IMR-90 (cell line): ENCODE results near the gene C1QTNF12. TPM values are rescaled to one million over a fixed set of nuclear protein-coding genes. Genes with fewer than 3 reads are reported as not detected.

Experiments used
- ATAC-seq: fragments of 200-7000 bp; cut with Tn5 transposase; 2 replicates; pipeline ENCODE4 v1.9.1; 2020; ENCODE audit warnings: low read depth, mild to moderate bottlenecking, moderate library complexity
- BruUV-seq: library from RNA; stranded (reverse); fragments of 400-500 nt; replicated peaks from 2 replicates; lab custom pipeline; 2021; lab: Mats Ljungman, UMichigan
- CTCF ChIA-PET: fragments of 300-600 bp; formaldehyde crosslinking; extraction: SDS; loops from one replicate; lab custom pipeline; 2021; ENCODE audit warnings: antibody characterized with exemption; lab: Yijun Ruan, JAX
- POLR2A ChIA-PET: fragments of 300-600 bp; sonication (Branson Sonifier 250); formaldehyde crosslinking; loops from one replicate; lab custom pipeline; 2022; ENCODE audit warnings: antibody characterized with exemption; ENCODE audit not compliant: unreplicated experiment; lab: Charles Lee
- DNase-seq: peaks from one replicate; pipeline ENCODE4 v3.0.0; 2013
- H2AFZ ChIP-seq: replicated peaks from 2 replicates; pipeline ENCODE3; 2013; ENCODE audit warnings: low read length, mild to moderate bottlenecking; ENCODE audit not compliant: poor library complexity
- H2AK5ac ChIP-seq: 2 replicates; pipeline ENCODE4 v1.6.1; 2013; ENCODE audit warnings: low read depth, low read length, inconsistent platforms
- H2AK9ac ChIP-seq: replicated peaks from 2 replicates; pipeline ENCODE3; 2013; ENCODE audit warnings: mild to moderate bottlenecking, low read depth, low read length, moderate library complexity; ENCODE audit not compliant: poor library complexity
- H2BK120ac ChIP-seq: 2 replicates; pipeline ENCODE4 v1.6.1; 2013; ENCODE audit warnings: low read depth, low read length, inconsistent platforms
- H2BK15ac ChIP-seq: 3 replicates; pipeline ENCODE4 v1.6.1; 2013; ENCODE audit warnings: low read depth, low read length, inconsistent platforms
- H2BK20ac ChIP-seq: 2 replicates; pipeline ENCODE4 v1.6.1; 2013; ENCODE audit warnings: low read depth, mild to moderate bottlenecking, inconsistent platforms, low read length, moderate library complexity
- H2BK5ac ChIP-seq: 2 replicates; pipeline ENCODE4 v1.6.1; 2013; ENCODE audit warnings: mild to moderate bottlenecking, low read depth, low read length, inconsistent platforms; ENCODE audit not compliant: poor library complexity, severe bottlenecking
- H3K14ac ChIP-seq: replicated peaks from 2 replicates; pipeline ENCODE4 v1.6.1; 2013; ENCODE audit warnings: low read depth, low read length, inconsistent platforms
- H3K18ac ChIP-seq: 2 replicates; pipeline ENCODE4 v1.6.1; 2013; ENCODE audit warnings: low read depth, low read length, control low read depth
- H3K23ac ChIP-seq: 2 replicates; pipeline ENCODE4 v1.6.1; 2013; ENCODE audit warnings: low read depth, low read length, inconsistent platforms
- H3K27ac ChIP-seq: 2 replicates; pipeline ENCODE4 v1.5.1; 2013; ENCODE audit warnings: mild to moderate bottlenecking, control low read depth, low read length; ENCODE audit not compliant: insufficient read depth
- H3K27me3 ChIP-seq: 2 replicates; pipeline ENCODE4 v1.6.1; 2013; ENCODE audit warnings: low read length; ENCODE audit not compliant: control insufficient read depth, insufficient read depth
- H3K36me3 ChIP-seq: 2 replicates; pipeline ENCODE4 v1.6.1; 2013; ENCODE audit warnings: low read length, mixed read lengths; ENCODE audit not compliant: control insufficient read depth, insufficient read depth
- H3K4ac ChIP-seq: 2 replicates; pipeline ENCODE4 v1.6.1; 2013; ENCODE audit warnings: low read depth, low read length, inconsistent platforms
- H3K4me1 ChIP-seq: 2 replicates; pipeline ENCODE4 v1.6.1; 2013; ENCODE audit warnings: low read length, mixed read lengths; ENCODE audit not compliant: control insufficient read depth, insufficient read depth
- H3K4me2 ChIP-seq: 2 replicates; pipeline ENCODE4 v1.6.1; 2013; ENCODE audit warnings: low read depth, mild to moderate bottlenecking, control low read depth, low read length, moderate library complexity
- H3K4me3 ChIP-seq: 2 replicates; pipeline ENCODE4 v1.5.1; 2013; ENCODE audit warnings: low read depth, mild to moderate bottlenecking, control low read depth, low read length, moderate library complexity; ENCODE audit not compliant: insufficient read depth
- H3K56ac ChIP-seq: 2 replicates; pipeline ENCODE4 v1.6.1; 2013; ENCODE audit warnings: low read length, inconsistent platforms; ENCODE audit not compliant: insufficient read depth; ENCODE audit errors: extremely low read depth
- H3K79me1 ChIP-seq, 2 experiments: 2 replicates each; pipeline ENCODE4 v1.6.1; 2013; ENCODE audit warnings: low read length in 2 of 2, inconsistent platforms in 1 of 2, low read depth in 1 of 2
- H3K9ac ChIP-seq: 2 replicates; pipeline ENCODE4 v1.6.1; 2013; ENCODE audit warnings: low read depth, low read length, control low read depth
- H3K9me1 ChIP-seq: 2 replicates; pipeline ENCODE4 v1.6.1; 2013; ENCODE audit warnings: low read length, inconsistent platforms; ENCODE audit not compliant: insufficient read depth
- H3K9me3 ChIP-seq: 2 replicates; pipeline ENCODE4 v1.6.1; 2013; ENCODE audit warnings: low read length; ENCODE audit not compliant: control insufficient read depth, insufficient read depth
- H4K20me1 ChIP-seq: 2 replicates; pipeline ENCODE4 v1.6.1; 2013; ENCODE audit warnings: low read length, inconsistent platforms; ENCODE audit not compliant: insufficient read depth
- H4K5ac ChIP-seq: 2 replicates; pipeline ENCODE4 v1.6.1; 2013; ENCODE audit warnings: mild to moderate bottlenecking, low read depth, low read length, control low read depth
- H4K8ac ChIP-seq, 2 experiments: 2 replicates each; pipeline ENCODE4 v1.6.1; 2013; ENCODE audit warnings: low read depth in 2 of 2, low read length in 2 of 2, control low read depth in 1 of 2, inconsistent platforms in 1 of 2
- H4K91ac ChIP-seq: 2 replicates; pipeline ENCODE4 v1.6.1; 2013; ENCODE audit warnings: low read depth, low read length, inconsistent platforms; ENCODE audit not compliant: insufficient read depth
- BHLHE40 ChIP-seq: fragments of 150-350 bp; IDR thresholded peaks from 2 replicates; pipeline ENCODE4 v1.6.1; 2016; ENCODE audit warnings: mild to moderate bottlenecking, low read depth, low read length
- CEBPB ChIP-seq: IDR thresholded peaks from 2 replicates; pipeline ENCODE4 v1.6.1; 2012; ENCODE audit warnings: low read depth, low read length, improper control_type of control experiment
- CHD1 ChIP-seq: IDR thresholded peaks from 2 replicates; pipeline ENCODE4 v1.6.1; 2012; ENCODE audit warnings: low read depth, low read length, improper control_type of control experiment
- CTCF ChIP-seq: conservative IDR thresholded peaks from 2 replicates; pipeline ENCODE4 v1.5.1; 2012; ENCODE audit warnings: mild to moderate bottlenecking, low read depth, low read length, improper control_type of control experiment
- FOS ChIP-seq: fragments of 150-350 bp; IDR thresholded peaks from 2 replicates; pipeline ENCODE4 v1.6.1; 2016; ENCODE audit warnings: low read depth, low read length
- MAFK ChIP-seq: IDR thresholded peaks from 2 replicates; pipeline ENCODE4 v1.6.1; 2012; ENCODE audit warnings: low read depth, low read length, improper control_type of control experiment
- MAZ ChIP-seq: IDR thresholded peaks from 2 replicates; pipeline ENCODE4 v1.6.1; 2012; ENCODE audit warnings: low read depth, mild to moderate bottlenecking, low read length, improper control_type of control experiment, moderate library complexity, borderline replicate concordance
- MXI1 ChIP-seq: IDR thresholded peaks from 2 replicates; pipeline ENCODE4 v1.6.1; 2012; ENCODE audit warnings: low read depth, mild to moderate bottlenecking, low read length, moderate library complexity, borderline replicate concordance
- NFE2L2 ChIP-seq: fragments of 150-350 bp; IDR thresholded peaks from 2 replicates; pipeline ENCODE4 v1.6.1; 2016; ENCODE audit warnings: low read depth, mild to moderate bottlenecking, low read length
- POLR2A ChIP-seq: IDR thresholded peaks from 2 replicates; pipeline ENCODE4 v1.6.1; 2012; ENCODE audit warnings: mild to moderate bottlenecking, low read depth, low read length
- RAD21 ChIP-seq: IDR thresholded peaks from 2 replicates; pipeline ENCODE4 v1.6.1; 2012; ENCODE audit warnings: low read length, improper control_type of control experiment
- RFX5 ChIP-seq: IDR thresholded peaks from 2 replicates; pipeline ENCODE4 v1.8.0; 2012; ENCODE audit warnings: low read depth, mild to moderate bottlenecking, low read length, moderate library complexity
- SMC3 ChIP-seq: fragments of 150-350 bp; IDR thresholded peaks from 2 replicates; pipeline ENCODE4 v1.6.1; 2016; ENCODE audit warnings: low read depth, mild to moderate bottlenecking, antibody characterized with exemption, low read length, moderate library complexity
- WGBS, 2 experiments: methylation state at CpG; one replicate each; pipeline versions ENCODE4 v1.1.5 to v1.1.7; 2013; ENCODE audit warnings: missing lambda C conversion rate in 2 of 2; ENCODE audit not compliant: insufficient read length in 1 of 2; ENCODE audit errors: extremely low coverage in 2 of 2; 5-methylcytosine and 5-hydroxymethylcytosine counted together
- dilution Hi-C: fragments of 300-500 bp; cut with HindIII; formaldehyde crosslinking; loops from one replicate; pipeline ENCODE4 v1.14.3; 2018; ENCODE audit warnings: low sequenced_read_pairs; ENCODE audit not compliant: unreplicated experiment
- in situ Hi-C: fragments of 300-500 bp; cut with MboI; formaldehyde crosslinking; loops from 3 replicates; pipeline ENCODE4 v1.14.3; 2019; ENCODE audit warnings: low sequenced_read_pairs, inconsistent platforms, mixed read lengths
- intact Hi-C: fragments of 100-400 bp; cut with micrococcal nuclease; formaldehyde crosslinking; loops from 2 replicates; pipeline ENCODE4 v1.10.0; 2022
- polyA plus RNA-seq, 3 experiments: library from polyadenylated mRNA; depleted of rRNA; stranded (reverse); fragments of >200 nt; gene quantifications; 2 replicates each; pipeline ENCODE4 v1.2.3, GENCODE V29; 2012; ENCODE audit warnings: low replicate concordance in 1 of 3
- total RNA-seq: library from RNA; depleted of rRNA; stranded (reverse); fragments of >200 nt; gene quantifications from 2 replicates; pipeline ENCODE4 v1.2.3, GENCODE V29; 2012
- TF ChIP-seq, protein P1 (sequence below): fragments of 150-350 bp; IDR thresholded peaks from 2 replicates; pipeline ENCODE4 v1.6.1; 2017; ENCODE audit warnings: mild to moderate bottlenecking, antibody characterized with exemption, low read length, low read depth
- TF ChIP-seq, protein P2 (sequence below): fragments of 150-350 bp; IDR thresholded peaks from 2 replicates; pipeline ENCODE4 v1.6.1; 2016; ENCODE audit warnings: low read depth, mild to moderate bottlenecking, low read length, moderate library complexity, borderline replicate concordance

C1QTNF12 gene
- total and polyA plus RNA-seq, 2 of the 4 experiments (the other 2 are of a cell fraction), result 0.36 to 1.1 TPM

DNA sequence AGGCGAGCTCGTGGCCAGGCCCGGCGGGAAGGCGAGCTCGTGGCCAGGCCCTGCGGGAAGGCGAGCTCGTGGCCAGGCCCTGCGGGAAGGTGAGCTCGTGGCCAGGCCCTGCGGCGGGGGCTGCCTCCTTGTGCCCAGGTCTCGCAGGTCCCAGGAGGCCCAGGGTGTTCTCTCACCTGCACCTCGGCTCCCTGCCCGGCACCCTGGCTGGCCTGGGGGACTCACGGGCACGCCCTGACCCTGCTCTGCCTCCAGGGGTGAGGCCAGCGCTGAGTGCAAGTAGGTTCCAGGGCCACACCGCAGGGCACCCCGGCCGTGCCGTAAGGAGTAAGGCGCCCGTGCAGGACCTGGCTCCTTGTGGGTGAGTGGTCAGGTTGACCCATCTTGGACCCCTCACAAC, 19.1 kb downstream of the C1QTNF12 start:
- H3K4me1 ChIP-seq, result peaks cover 6% of the 10 kb centered on the region; the same call in 1 of the 2 replicates
- DNase-seq (no peak), ATAC-seq (no peak)
- no TSS peak for BruUV-seq
- TF ChIP-seq CHD1 (no peak), FOS (no peak), CTCF (no peak), BHLHE40 (no peak), RFX5 (no peak), NFE2L2 (no peak), MAZ (no peak), SMC3 (no peak), MAFK (no peak), CEBPB (no peak), POLR2A (no peak), MXI1 (no peak), RAD21 (no peak)
- TF ChIP-seq, protein P1, sequence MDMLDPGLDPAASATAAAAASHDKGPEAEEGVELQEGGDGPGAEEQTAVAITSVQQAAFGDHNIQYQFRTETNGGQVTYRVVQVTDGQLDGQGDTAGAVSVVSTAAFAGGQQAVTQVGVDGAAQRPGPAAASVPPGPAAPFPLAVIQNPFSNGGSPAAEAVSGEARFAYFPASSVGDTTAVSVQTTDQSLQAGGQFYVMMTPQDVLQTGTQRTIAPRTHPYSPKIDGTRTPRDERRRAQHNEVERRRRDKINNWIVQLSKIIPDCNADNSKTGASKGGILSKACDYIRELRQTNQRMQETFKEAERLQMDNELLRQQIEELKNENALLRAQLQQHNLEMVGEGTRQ, result no peak
- TF ChIP-seq, protein P2, sequence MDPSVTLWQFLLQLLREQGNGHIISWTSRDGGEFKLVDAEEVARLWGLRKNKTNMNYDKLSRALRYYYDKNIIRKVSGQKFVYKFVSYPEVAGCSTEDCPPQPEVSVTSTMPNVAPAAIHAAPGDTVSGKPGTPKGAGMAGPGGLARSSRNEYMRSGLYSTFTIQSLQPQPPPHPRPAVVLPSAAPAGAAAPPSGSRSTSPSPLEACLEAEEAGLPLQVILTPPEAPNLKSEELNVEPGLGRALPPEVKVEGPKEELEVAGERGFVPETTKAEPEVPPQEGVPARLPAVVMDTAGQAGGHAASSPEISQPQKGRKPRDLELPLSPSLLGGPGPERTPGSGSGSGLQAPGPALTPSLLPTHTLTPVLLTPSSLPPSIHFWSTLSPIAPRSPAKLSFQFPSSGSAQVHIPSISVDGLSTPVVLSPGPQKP, result no peak
- no peak overlapping the region for H3K4me3 ChIP-seq
- no peak overlapping the region for H3K23ac ChIP-seq
- peaks cover 15% of the 10 kb centered on the region for H3K9me1 ChIP-seq
- H3K18ac ChIP-seq, result no peak overlapping the region
- H3K27ac ChIP-seq, result no peak overlapping the region
- H4K8ac ChIP-seq, result no peak overlapping the region
- no peaks in the 10 kb centered on the region for H3K9me3 ChIP-seq
- no peak overlapping the region for H4K91ac ChIP-seq
- H3K79me1 ChIP-seq, result peaks cover 11 to 69% of the 10 kb centered on the region in 2 experiments; a peak in 3 of 4 replicates
- H3K9ac ChIP-seq, result no peak overlapping the region
- no peak overlapping the region for H2BK20ac ChIP-seq
- H2BK5ac ChIP-seq, result no peak overlapping the region
- dilution Hi-C loops, result no loop called here
- no peaks in the 10 kb centered on the region for H3K27me3 ChIP-seq
- H2AFZ ChIP-seq, result no peak overlapping the region
- no peak overlapping the region for H2BK15ac ChIP-seq
- H4K20me1 ChIP-seq, result peaks cover 60% of the 10 kb centered on the region
- WGBS, 2 experiments, result 100% methylated on average over 16 of the region's 25 CpGs; no CpG with 5 or more reads in 1 of the 2 experiments
- H2AK9ac ChIP-seq, result no peak overlapping the region
- in situ Hi-C loops, result no loop called here
- H3K14ac ChIP-seq, result no peak overlapping the region
- H3K4ac ChIP-seq, result no peak overlapping the region
- no peak overlapping the region for H3K4me2 ChIP-seq
- H4K5ac ChIP-seq, result no peak overlapping the region
- no peak overlapping the region for H3K56ac ChIP-seq
- no peak overlapping the region for H2BK120ac ChIP-seq
- intact Hi-C loops, result no loop called here
- ChIA-PET CTCF (no interaction called here), POLR2A (no interaction called here)
- peaks cover 57% of the 10 kb centered on the region for H3K36me3 ChIP-seq
- H2AK5ac ChIP-seq, result no peak overlapping the region
